ENCODE measurements around the gene AOPEP.

Gene AOPEP

GRCh38 chr9:94794476-94795167, 68.1 kb downstream of the AOPEP start:
- DNase-seq = peak; percentile 18 to 56

GRCh38 chr9:94796687-94797086, 70.2 kb downstream of the AOPEP start:
- no peak for DNase-seq

- no peak for DNase-seq
Measured at GRCh38 chr9:94798201-94798600, 71.7 kb downstream of the AOPEP start.

GRCh38 chr9:94798708-94799107, 72.2 kb downstream of the AOPEP start:
- no peak for DNase-seq

- DNase-seq = no peak
Measured at GRCh38 chr9:94799578-94800264, 73.2 kb downstream of the AOPEP start.

GRCh38 chr9:94800424-94801117, 74.1 kb downstream of the AOPEP start:
- no peak for DNase-seq

GRCh38 chr9:94801234-94801633, 74.7 kb downstream of the AOPEP start:
- no peak for DNase-seq

GRCh38 chr9:94801681-94802080, 75.2 kb downstream of the AOPEP start:
- no peak for DNase-seq

GRCh38 chr9:94802251-94802650, 75.8 kb downstream of the AOPEP start:
- DNase-seq = no peak

- no peak for DNase-seq
Measured at GRCh38 chr9:94802793-94803192, 76.3 kb downstream of the AOPEP start.

- DNase-seq = no peak
Measured at GRCh38 chr9:94804316-94804715, 77.8 kb downstream of the AOPEP start.

GRCh38 chr9:94805051-94805489, 78.6 kb downstream of the AOPEP start:
- peak in 1 of 2 donors; percentile 5 for DNase-seq

GRCh38 chr9:94805585-94805984, 79.1 kb downstream of the AOPEP start:
- peak; percentile 49 to 60 for DNase-seq

GRCh38 chr9:94806307-94806893, 79.9 kb downstream of the AOPEP start:
- no peak for DNase-seq

GRCh38 chr9:94807556-94807955, 81.1 kb downstream of the AOPEP start:
- peak; percentile 46 to 74 for DNase-seq

- no peak for DNase-seq
Measured at GRCh38 chr9:94808926-94809700, 82.6 kb downstream of the AOPEP start.

GRCh38 chr9:94809778-94810177, 83.3 kb downstream of the AOPEP start:
- DNase-seq = no peak

GRCh38 chr9:94811074-94811473, 84.6 kb downstream of the AOPEP start:
- DNase-seq = no peak

- DNase-seq = peak in 1 of 2 donors; percentile 20
Measured at GRCh38 chr9:94812343-94812742, 85.8 kb downstream of the AOPEP start.

GRCh38 chr9:94813379-94813778, 86.9 kb downstream of the AOPEP start:
- DNase-seq = no peak

GRCh38 chr9:94817291-94818177, 91.0 kb downstream of the AOPEP start:
- no peak for DNase-seq

GRCh38 chr9:94818178-94818541, 91.7 kb downstream of the AOPEP start:
- no peak for DNase-seq

Measured in inflammatory macrophage treated with lipopolysaccharide for 1 hour (primary cell).